Activated effector memory CD4-positive, alpha-beta T cell treated with Interleukin-2 at 50 U/mL for 16 hours (primary cell): ENCODE results near the gene GOLT1B.

ENCODE experiments used
- DNase-seq: peaks from one replicate; pipeline ENCODE4 v3.0.0-alpha.2; 2020

GOLT1B gene

GRCh38 chr12:21526053-21526452 lies 24.5 kb downstream of the GOLT1B start, which contains the start of gene SPX:
Gene SPX (plus strand): TSS chr12:21526296. CDS start chr12:21526473, 177 bp downstream.
- no peak for DNase-seq

- no peak for DNase-seq
These were observed 25.2 kb downstream of the GOLT1B start for GRCh38 chr12:21526721-21527345.

GRCh38 chr12:21527451-21528180 lies 26.0 kb downstream of the GOLT1B start:
- peak; percentile 53 for DNase-seq

GRCh38 chr12:21528953-21529352 lies 27.4 kb downstream of the GOLT1B start:
- DNase-seq, result no peak

- DNase-seq, result no peak
These were observed 27.9 kb downstream of the GOLT1B start for GRCh38 chr12:21529456-21529855.

GRCh38 chr12:21538061-21538653 lies 36.6 kb downstream of the GOLT1B start:
- DNase-seq, result no peak

- no peak for DNase-seq
These were observed 38.2 kb downstream of the GOLT1B start for GRCh38 chr12:21539797-21540196.

GRCh38 chr12:21541773-21542172 lies 40.2 kb downstream of the GOLT1B start:
- DNase-seq, result no peak

GRCh38 chr12:21542403-21542802 lies 40.8 kb downstream of the GOLT1B start:
- DNase-seq, result no peak

- DNase-seq, result no peak
These were observed 41.6 kb downstream of the GOLT1B start for GRCh38 chr12:21543151-21543550.

- DNase-seq, result no peak
These were observed 44.0 kb downstream of the GOLT1B start for GRCh38 chr12:21545557-21545956.

- no peak for DNase-seq
These were observed 45.1 kb downstream of the GOLT1B start for GRCh38 chr12:21546716-21547115.

GRCh38 chr12:21547437-21547836 lies 45.8 kb downstream of the GOLT1B start:
- DNase-seq, result no peak

GRCh38 chr12:21551841-21552465 lies 50.4 kb downstream of the GOLT1B start:
- no peak for DNase-seq

- no peak for DNase-seq
These were observed 51.2 kb downstream of the GOLT1B start for GRCh38 chr12:21552635-21553328.

GRCh38 chr12:21553329-21553675 lies 51.7 kb downstream of the GOLT1B start:
- DNase-seq, result no peak

GRCh38 chr12:21558100-21558679 lies 56.6 kb downstream of the GOLT1B start:
- no peak for DNase-seq

GRCh38 chr12:21559855-21560569 lies 58.4 kb downstream of the GOLT1B start:
- no peak for DNase-seq

GRCh38 chr12:21561158-21561557 lies 59.6 kb downstream of the GOLT1B start:
- no peak for DNase-seq

- no peak for DNase-seq
These were observed 61.3 kb downstream of the GOLT1B start for GRCh38 chr12:21562859-21563258.

GRCh38 chr12:21566223-21566906 lies 64.8 kb downstream of the GOLT1B start:
- no peak for DNase-seq
